ENCODE data around the gene E2F4. TPM values are rescaled to one million over a fixed set of nuclear protein-coding genes. Genes with fewer than 3 reads are reported as not detected.

E2F4 gene
- total and polyA plus RNA-seq, 2 of the 13 experiments (the other 11 are each of a cell fraction or from before 2014, with no cell fraction given) = 84.8 to 91.2 TPM

GRCh38 chr16:67177743-67178699, 13.9 kb upstream of the E2F4 start (continued):
- no peak for TF ChIP-seq ZNF597 (CRISPR knock-in tag; IDR thresholded peaks at IDR 0.05)
- TF ChIP-seq RBAK (CRISPR knock-in tag; IDR thresholded peaks at IDR 0.05) = no peak
- peak; percentile 91; the same call in 1 of the 2 replicates for TF ChIP-seq MTA1 (CRISPR knock-in tag; IDR thresholded peaks at IDR 0.05; ENCODE audit: borderline replicate concordance)
- TF ChIP-seq RCOR2 (CRISPR knock-in tag; IDR thresholded peaks at IDR 0.05) = no peak
- TF ChIP-seq PLRG1 (conservative IDR thresholded peaks at IDR 0.05) = no peak
- no peak for TF ChIP-seq ARID3A (IDR thresholded peaks at IDR 0.05; ENCODE audit: low read depth, low read length)
- no peak for TF ChIP-seq ZNF670 (CRISPR knock-in tag; IDR thresholded peaks at IDR 0.05; ENCODE audit: borderline replicate concordance)
- no peak for TF ChIP-seq ZNF792 (CRISPR knock-in tag; IDR thresholded peaks at IDR 0.05)
- no peak for TF ChIP-seq MLX (CRISPR knock-in tag; IDR thresholded peaks at IDR 0.05)
- TF ChIP-seq NFRKB (IDR thresholded peaks at IDR 0.05) = no peak
- no peak for TF ChIP-seq CSRNP2 (CRISPR knock-in tag; conservative IDR thresholded peaks at IDR 0.05; ENCODE audit: low read depth)
- 0 out of 2 replicates have a peak, but pooled peaks have one; percentile 53 for TF ChIP-seq CAMTA2 (CRISPR knock-in tag; IDR thresholded peaks at IDR 0.05; ENCODE audit: borderline replicate concordance)
- no peak for TF ChIP-seq CBX1 (IDR thresholded peaks at IDR 0.05; ENCODE audit: low read depth)
- no peak for TF ChIP-seq ZNF224 (CRISPR knock-in tag; IDR thresholded peaks at IDR 0.05)
- no peak; the same call in 1 of the 2 replicates for TF ChIP-seq NAIF1 (CRISPR knock-in tag; IDR thresholded peaks at IDR 0.05; ENCODE audit: borderline replicate concordance)
- no peak for TF ChIP-seq SMYD3 (CRISPR knock-in tag; IDR thresholded peaks at IDR 0.05)
- TF ChIP-seq ZNF124 (CRISPR knock-in tag; IDR thresholded peaks at IDR 0.05) = no peak
- TF ChIP-seq ZNF564 (CRISPR knock-in tag; IDR thresholded peaks at IDR 0.05) = 0 out of 2 replicates have a peak, but pooled peaks have one; percentile 54
- TF ChIP-seq REL (CRISPR knock-in tag; conservative IDR thresholded peaks at IDR 0.05) = no peak
- TF ChIP-seq EEA1 (CRISPR knock-in tag; IDR thresholded peaks at IDR 0.05; ENCODE audit: borderline replicate concordance) = peak; percentile 67; the same call in 1 of the 2 replicates
- no peak for TF ChIP-seq ZNF207 (IDR thresholded peaks at IDR 0.05; ENCODE audit: borderline replicate concordance)
- no peak for TF ChIP-seq ZNF878 (CRISPR knock-in tag; IDR thresholded peaks at IDR 0.05)
- TF ChIP-seq ISX (CRISPR knock-in tag; conservative IDR thresholded peaks at IDR 0.05) = no peak
- no peak for TF ChIP-seq ZNF746 (CRISPR knock-in tag; IDR thresholded peaks at IDR 0.05)
- TF ChIP-seq ZZZ3 (CRISPR knock-in tag; IDR thresholded peaks at IDR 0.05; ENCODE audit: borderline replicate concordance) = peak; percentile 65; the same call in 1 of the 2 replicates
- 0 out of 2 replicates have a peak, but pooled peaks have one; percentile 48 for TF ChIP-seq SALL2 (CRISPR knock-in tag; IDR thresholded peaks at IDR 0.05)
- no peak for TF ChIP-seq FOXC1 (CRISPR knock-in tag; IDR thresholded peaks at IDR 0.05; ENCODE audit: borderline replicate concordance)
